NCI-H2171 (cell line): ENCODE measurements around the gene PIP5K1C.
"Not testable (repeated sequence)": the region's sequence is repeated elsewhere in the genome, so short reads cannot be mapped to it uniquely, and the experiment has no call there.

Source experiments
- DNase-seq: peaks from one replicate; lab custom pipeline; 2025; lab: John Stamatoyannopoulos, UW

Gene PIP5K1C

GRCh38 chr19:3661284-3662238, 38.7 kb downstream of the PIP5K1C start:
- no peak for DNase-seq

GRCh38 chr19:3660493-3661219, 39.6 kb downstream of the PIP5K1C start:
- no peak for DNase-seq

- DNase-seq: no peak
Measured at GRCh38 chr19:3659746-3660112, 40.5 kb downstream of the PIP5K1C start.

- no peak for DNase-seq
Measured at GRCh38 chr19:3658870-3659745, 41.2 kb downstream of the PIP5K1C start.

GRCh38 chr19:3658004-3658869, 42.0 kb downstream of the PIP5K1C start:
- DNase-seq: no peak

- DNase-seq: no peak
Measured at GRCh38 chr19:3657395-3657769, 42.9 kb downstream of the PIP5K1C start.

GRCh38 chr19:3656747-3657394, 43.4 kb downstream of the PIP5K1C start:
- peak; percentile 66 for DNase-seq

GRCh38 chr19:3656073-3656746, 44.1 kb downstream of the PIP5K1C start:
- DNase-seq: peak; percentile 66

- peak; percentile 96 for DNase-seq
Measured at GRCh38 chr19:3655402-3656072, 44.7 kb downstream of the PIP5K1C start.

GRCh38 chr19:3653865-3654513, 46.3 kb downstream of the PIP5K1C start:
- no peak for DNase-seq

GRCh38 chr19:3653081-3653795, 47.0 kb downstream of the PIP5K1C start:
- DNase-seq: no peak

- DNase-seq: no peak
Measured at GRCh38 chr19:3652422-3652821, 47.8 kb downstream of the PIP5K1C start.

GRCh38 chr19:3651684-3652083, 48.6 kb downstream of the PIP5K1C start:
- DNase-seq: no peak

GRCh38 chr19:3649888-3650287, 50.4 kb downstream of the PIP5K1C start:
- no peak for DNase-seq

GRCh38 chr19:3648037-3648905, 52.0 kb downstream of the PIP5K1C start:
- DNase-seq: no peak

GRCh38 chr19:3647102-3647501, 53.2 kb downstream of the PIP5K1C start:
- not testable (repeated sequence) for DNase-seq

GRCh38 chr19:3646336-3647092, 53.8 kb downstream of the PIP5K1C start:
- no peak for DNase-seq
